HG02623 (cell line): ENCODE data around the gene FOLR2.
"Not testable (repeated sequence)": the region's sequence is repeated elsewhere in the genome, so short reads cannot be mapped to it uniquely, and the experiment has no call there.

ENCODE experiments used
- ATAC-seq: cut with Tn5 transposase; IDR thresholded peaks from one replicate; pipeline ENCODE4 v1.9.1; 2021; ENCODE audit warnings: moderate library complexity; ENCODE audit not compliant: unreplicated experiment

Gene FOLR2

GRCh38 chr11:72266960-72267359, 50.4 kb downstream of the FOLR2 start:
- ATAC-seq: not testable (repeated sequence)

GRCh38 chr11:72267956-72268617, 51.5 kb downstream of the FOLR2 start:
- no peak for ATAC-seq
